Mesenchymal stem cell (in vitro differentiated cells and primary cell): Measurements from ENCODE around the gene CHST11.

Experiments
- DNase-seq: peaks from one replicate; pipeline ENCODE4 v3.0.0-alpha.2; 2013
- H2AFZ ChIP-seq: one replicate; pipeline ENCODE4 v1.6.1; 2013; ENCODE audit warnings: low read depth, mild to moderate bottlenecking, control low read depth, inconsistent platforms, low read length, moderate library complexity
- H2AK5ac ChIP-seq: 2 replicates; pipeline ENCODE4 v1.6.1; 2013; ENCODE audit warnings: low read length, moderate library complexity, mild to moderate bottlenecking, inconsistent platforms; ENCODE audit not compliant: severe bottlenecking
- H2BK120ac ChIP-seq: one replicate; pipeline ENCODE4 v1.6.1; 2013; ENCODE audit warnings: low read depth, mild to moderate bottlenecking, inconsistent platforms, low read length, moderate library complexity
- H2BK12ac ChIP-seq, 2 experiments: one replicate each; pipeline ENCODE4 v1.6.1; 2013; ENCODE audit warnings: inconsistent platforms in 2 of 2, low read length in 2 of 2, mild to moderate bottlenecking in 2 of 2, moderate library complexity in 2 of 2, control low read depth in 1 of 2
- H2BK15ac ChIP-seq: one replicate; pipeline ENCODE4 v1.6.1; 2013; ENCODE audit warnings: mild to moderate bottlenecking, low read depth, inconsistent platforms; ENCODE audit not compliant: poor library complexity, severe bottlenecking
- H2BK5ac ChIP-seq: 2 replicates; pipeline ENCODE4 v1.6.1; 2013; ENCODE audit warnings: low read depth, mild to moderate bottlenecking, low read length, control low read depth, inconsistent platforms; ENCODE audit not compliant: poor library complexity, severe bottlenecking
- H3K14ac ChIP-seq, 2 experiments: one replicate each; pipeline ENCODE4 v1.6.1; 2013; ENCODE audit warnings: inconsistent platforms in 2 of 2, low read length in 2 of 2, control low read depth in 1 of 2, mild to moderate bottlenecking in 1 of 2, moderate library complexity in 1 of 2
- H3K18ac ChIP-seq, 2 experiments: one replicate each; pipeline ENCODE4 v1.6.1; 2013; ENCODE audit warnings: inconsistent platforms in 2 of 2, low read length in 2 of 2, control low read depth in 1 of 2, low read depth in 1 of 2, mild to moderate bottlenecking in 1 of 2
- H3K23ac ChIP-seq, 2 experiments: one replicate each; pipeline ENCODE4 v1.6.1; 2013; ENCODE audit warnings: inconsistent platforms in 2 of 2, low read length in 2 of 2, mild to moderate bottlenecking in 2 of 2, moderate library complexity in 2 of 2, control low read depth in 1 of 2
- H3K27ac ChIP-seq: 2 replicates; pipeline ENCODE4 v1.5.1; 2013; ENCODE audit warnings: mild to moderate bottlenecking, moderate library complexity, low read length, control low read depth, inconsistent platforms; ENCODE audit not compliant: poor library complexity, severe bottlenecking
- H3K27me3 ChIP-seq, 2 experiments: 2 replicates each; pipeline versions ENCODE4 v1.6.1 to v1.7.0; 2013; ENCODE audit warnings: low read length in 2 of 2, mild to moderate bottlenecking in 2 of 2, moderate library complexity in 2 of 2, control low read depth in 1 of 2, inconsistent platforms in 1 of 2; ENCODE audit not compliant: control insufficient read depth in 1 of 2, insufficient read depth in 1 of 2
- H3K36me3 ChIP-seq, 2 experiments: 2 replicates each; pipeline versions ENCODE4 v1.6.1 to v1.7.0; 2013; ENCODE audit warnings: low read length in 2 of 2, control low read depth in 1 of 2, inconsistent platforms in 1 of 2, low read depth in 1 of 2, mild to moderate bottlenecking in 1 of 2; ENCODE audit not compliant: insufficient read depth in 2 of 2, control insufficient read depth in 1 of 2
- H3K4ac ChIP-seq, 2 experiments: one replicate each; pipeline ENCODE4 v1.6.1; 2013; ENCODE audit warnings: inconsistent platforms in 2 of 2, low read length in 2 of 2, mild to moderate bottlenecking in 2 of 2, moderate library complexity in 2 of 2, control low read depth in 1 of 2, low read depth in 1 of 2
- H3K4me1 ChIP-seq: 2 replicates; pipeline ENCODE4 v1.6.1; 2013; ENCODE audit warnings: low read depth, low read length, control low read depth; ENCODE audit not compliant: control insufficient read depth, insufficient read depth
- H3K4me2 ChIP-seq: 2 replicates; pipeline ENCODE4 v1.6.1; 2013; ENCODE audit warnings: low read length, mild to moderate bottlenecking, inconsistent platforms; ENCODE audit not compliant: poor library complexity, severe bottlenecking
- H3K4me3 ChIP-seq, 2 experiments: 2 replicates each; pipeline versions ENCODE4 v1.5.1 to v1.7.0; 2013; ENCODE audit warnings: low read length in 2 of 2, mild to moderate bottlenecking in 2 of 2, control low read depth in 1 of 2, low read depth in 1 of 2; ENCODE audit not compliant: insufficient read depth in 1 of 2
- H3K79me1 ChIP-seq: replicated peaks from 2 replicates; pipeline ENCODE4 v1.6.1; 2013; ENCODE audit warnings: mild to moderate bottlenecking, control low read depth, low read length, inconsistent platforms; ENCODE audit not compliant: poor library complexity, severe bottlenecking
- H3K9ac ChIP-seq: 2 replicates; pipeline ENCODE4 v1.7.0; 2013; ENCODE audit warnings: mild to moderate bottlenecking, low read length, moderate library complexity
- H3K9me3 ChIP-seq: 2 replicates; pipeline ENCODE4 v1.7.0; 2013; ENCODE audit warnings: mild to moderate bottlenecking, low read length; ENCODE audit not compliant: control insufficient read depth
- H4K8ac ChIP-seq: one replicate; pipeline ENCODE4 v1.6.1; 2013; ENCODE audit warnings: inconsistent platforms, mild to moderate bottlenecking, low read length, moderate library complexity
- H4K91ac ChIP-seq: one replicate; pipeline ENCODE4 v1.6.1; 2013; ENCODE audit warnings: mild to moderate bottlenecking, low read length, inconsistent platforms
- WGBS: methylation state at CpG from one replicate; pipeline ENCODE4 v1.1.7; 2013; ENCODE audit warnings: mixed read lengths; 5-methylcytosine and 5-hydroxymethylcytosine counted together

Gene CHST11

GRCh38 chr12:104423273-104423672 lies 33.5 kb upstream of the CHST11 start:
- H2BK120ac ChIP-seq = no peak overlapping the region
- H3K79me1 ChIP-seq = no peaks in the 10 kb centered on the region
- no peak overlapping the region for H3K18ac ChIP-seq
- no peak overlapping the region for H4K91ac ChIP-seq
- WGBS = 81% methylated on average over 3 of the region's 3 CpGs
- no peak overlapping the region for H3K9ac ChIP-seq
- no peak overlapping the region for H3K4me3 ChIP-seq
- H3K4ac ChIP-seq = no peak overlapping the region
- H2BK12ac ChIP-seq = no peak overlapping the region
- no peaks in the 10 kb centered on the region for H3K36me3 ChIP-seq
- no peak for DNase-seq
- H3K14ac ChIP-seq = no peak overlapping the region
- H3K4me1 ChIP-seq = peaks cover 1% of the 10 kb centered on the region
- no peak overlapping the region for H3K23ac ChIP-seq
- H3K27ac ChIP-seq = no peak overlapping the region
- H3K27me3 ChIP-seq = peaks cover 0 to 4% of the 10 kb centered on the region in 2 experiments
- H2AK5ac ChIP-seq = no peak overlapping the region
- no peak overlapping the region for H2BK15ac ChIP-seq
- H2AFZ ChIP-seq = no peak overlapping the region
- no peak overlapping the region for H4K8ac ChIP-seq
- H3K9me3 ChIP-seq = no peaks in the 10 kb centered on the region
- H2BK5ac ChIP-seq = no peak overlapping the region
- no peak overlapping the region for H3K4me2 ChIP-seq

GRCh38 chr12:104423809-104424208 lies 32.9 kb upstream of the CHST11 start:
- H2BK5ac ChIP-seq = no peak overlapping the region
- no peak overlapping the region for H3K14ac ChIP-seq
- no peaks in the 10 kb centered on the region for H3K36me3 ChIP-seq
- no peaks in the 10 kb centered on the region for H3K79me1 ChIP-seq
- no peak overlapping the region for H3K23ac ChIP-seq
- no peak overlapping the region for H4K8ac ChIP-seq
- H3K18ac ChIP-seq = no peak overlapping the region
- no peak overlapping the region for H3K4me2 ChIP-seq
- H3K9ac ChIP-seq = no peak overlapping the region
- H3K9me3 ChIP-seq = no peaks in the 10 kb centered on the region
- H3K27ac ChIP-seq = no peak overlapping the region
- peaks cover 1% of the 10 kb centered on the region for H3K4me1 ChIP-seq
- H2AK5ac ChIP-seq = no peak overlapping the region
- no peak overlapping the region for H2BK12ac ChIP-seq
- H3K4ac ChIP-seq = no peak overlapping the region
- no peak overlapping the region for H2BK15ac ChIP-seq
- no peak overlapping the region for H4K91ac ChIP-seq
- WGBS = 83% methylated on average over 5 of the region's 5 CpGs
- no peak overlapping the region for H2BK120ac ChIP-seq
- H3K4me3 ChIP-seq = no peak overlapping the region
- peaks cover under 1 to 4% of the 10 kb centered on the region in 2 experiments for H3K27me3 ChIP-seq
- no peak for DNase-seq
- H2AFZ ChIP-seq = no peak overlapping the region

- H3K4me2 ChIP-seq = no peak overlapping the region
- H4K91ac ChIP-seq = no peak overlapping the region
- H4K8ac ChIP-seq = no peak overlapping the region
- no peak overlapping the region for H2AK5ac ChIP-seq
- H3K4ac ChIP-seq = no peak overlapping the region
- H2AFZ ChIP-seq = no peak overlapping the region
- H2BK5ac ChIP-seq = no peak overlapping the region
- H2BK12ac ChIP-seq = no peak overlapping the region
- no peaks in the 10 kb centered on the region for H3K9me3 ChIP-seq
- peaks cover 1% of the 10 kb centered on the region for H3K4me1 ChIP-seq
- 100% methylated on average over 1 of the region's 1 CpG for WGBS
- H2BK15ac ChIP-seq = no peak overlapping the region
- H3K9ac ChIP-seq = no peak overlapping the region
- H3K4me3 ChIP-seq = no peak overlapping the region
- DNase-seq = no peak
- no peak overlapping the region for H2BK120ac ChIP-seq
- no peak overlapping the region for H3K18ac ChIP-seq
- H3K27me3 ChIP-seq = peaks cover 4 to 5% of the 10 kb centered on the region in 2 experiments
- H3K14ac ChIP-seq = no peak overlapping the region
- H3K27ac ChIP-seq = no peak overlapping the region
- H3K23ac ChIP-seq = no peak overlapping the region
- H3K36me3 ChIP-seq = no peaks in the 10 kb centered on the region
- H3K79me1 ChIP-seq = no peaks in the 10 kb centered on the region
Observed at GRCh38 chr12:104424955-104425354, 31.8 kb upstream of the CHST11 start.

GRCh38 chr12:104425614-104426013 lies 31.1 kb upstream of the CHST11 start:
- H3K9ac ChIP-seq = no peak overlapping the region
- DNase-seq = no peak
- H2BK120ac ChIP-seq = no peak overlapping the region
- WGBS = 98% methylated on average over 4 of the region's 4 CpGs
- no peak overlapping the region for H3K4me2 ChIP-seq
- H3K27me3 ChIP-seq = peaks cover 4 to 5% of the 10 kb centered on the region in 2 experiments
- no peak overlapping the region for H4K91ac ChIP-seq
- H3K36me3 ChIP-seq = no peaks in the 10 kb centered on the region
- H3K79me1 ChIP-seq = no peaks in the 10 kb centered on the region
- H3K4ac ChIP-seq = no peak overlapping the region
- H3K4me1 ChIP-seq = peaks cover 1% of the 10 kb centered on the region
- H3K27ac ChIP-seq = no peak overlapping the region
- no peak overlapping the region for H3K23ac ChIP-seq
- H2BK5ac ChIP-seq = no peak overlapping the region
- no peak overlapping the region for H2AFZ ChIP-seq
- no peak overlapping the region for H2AK5ac ChIP-seq
- no peak overlapping the region for H2BK12ac ChIP-seq
- no peak overlapping the region for H4K8ac ChIP-seq
- no peak overlapping the region for H2BK15ac ChIP-seq
- no peak overlapping the region for H3K14ac ChIP-seq
- H3K9me3 ChIP-seq = no peaks in the 10 kb centered on the region
- H3K18ac ChIP-seq = no peak overlapping the region
- no peak overlapping the region for H3K4me3 ChIP-seq
